Measurements from ENCODE around the gene ZNF497. TPM values are rescaled to one million over a fixed set of nuclear protein-coding genes. Genes with fewer than 3 reads are reported as not detected.
A peak's percentile ranks its signal among the peaks of the same experiment; 100 is the strongest.

Gene ZNF497
- total and polyA plus RNA-seq, 9 of the 15 experiments (the other 6 are each of a cell fraction or from before 2014, with no cell fraction given) = 0.06 to 0.98 (median 0.44) TPM; not detected in 1

DNA sequence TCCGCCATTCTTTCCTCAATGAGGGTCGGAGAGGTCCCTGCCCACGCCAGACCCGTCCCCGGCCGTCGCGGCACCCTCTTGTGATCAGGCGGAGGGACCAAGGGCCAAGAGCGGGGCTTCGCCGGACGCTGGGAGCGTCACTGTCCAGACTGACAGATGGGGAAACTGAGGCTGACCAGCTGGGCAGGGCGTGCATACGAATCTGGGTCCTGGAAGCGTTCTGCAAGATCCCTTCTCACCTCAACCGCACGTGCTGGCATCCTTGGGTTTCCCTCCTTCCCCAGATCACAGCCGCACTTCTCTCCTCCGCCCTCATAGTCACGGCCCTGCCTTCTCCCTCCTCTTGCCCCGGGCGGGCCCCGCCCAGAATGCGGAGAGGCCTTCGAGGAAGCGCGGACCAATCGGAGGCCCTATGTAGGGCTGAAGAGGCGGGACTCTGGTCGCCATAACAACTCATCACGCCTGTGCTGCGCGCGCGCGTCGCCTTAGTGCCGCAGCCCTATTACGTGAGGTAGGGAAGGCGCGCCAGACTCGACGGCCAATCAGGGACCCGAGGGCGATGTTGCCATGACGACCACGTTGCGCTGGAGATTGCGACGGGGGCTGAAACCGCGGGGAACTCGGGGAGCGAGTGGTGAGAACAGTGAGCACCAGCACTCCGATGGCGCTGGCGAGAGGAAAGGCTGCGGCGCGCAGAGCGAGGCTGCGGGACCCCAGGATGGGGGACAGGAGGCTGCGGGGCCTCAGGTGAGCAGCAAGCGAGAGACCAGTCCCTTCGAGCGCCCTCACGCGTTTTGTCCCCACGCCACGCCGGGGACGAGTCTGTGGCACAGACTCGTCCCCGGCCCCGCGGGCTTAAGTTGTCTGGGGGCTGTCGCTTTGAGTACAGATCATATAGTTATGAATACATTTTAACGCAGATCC is 38.6 kb upstream of the ZNF497 start (continued):
- TF ChIP-seq, protein P1, sequence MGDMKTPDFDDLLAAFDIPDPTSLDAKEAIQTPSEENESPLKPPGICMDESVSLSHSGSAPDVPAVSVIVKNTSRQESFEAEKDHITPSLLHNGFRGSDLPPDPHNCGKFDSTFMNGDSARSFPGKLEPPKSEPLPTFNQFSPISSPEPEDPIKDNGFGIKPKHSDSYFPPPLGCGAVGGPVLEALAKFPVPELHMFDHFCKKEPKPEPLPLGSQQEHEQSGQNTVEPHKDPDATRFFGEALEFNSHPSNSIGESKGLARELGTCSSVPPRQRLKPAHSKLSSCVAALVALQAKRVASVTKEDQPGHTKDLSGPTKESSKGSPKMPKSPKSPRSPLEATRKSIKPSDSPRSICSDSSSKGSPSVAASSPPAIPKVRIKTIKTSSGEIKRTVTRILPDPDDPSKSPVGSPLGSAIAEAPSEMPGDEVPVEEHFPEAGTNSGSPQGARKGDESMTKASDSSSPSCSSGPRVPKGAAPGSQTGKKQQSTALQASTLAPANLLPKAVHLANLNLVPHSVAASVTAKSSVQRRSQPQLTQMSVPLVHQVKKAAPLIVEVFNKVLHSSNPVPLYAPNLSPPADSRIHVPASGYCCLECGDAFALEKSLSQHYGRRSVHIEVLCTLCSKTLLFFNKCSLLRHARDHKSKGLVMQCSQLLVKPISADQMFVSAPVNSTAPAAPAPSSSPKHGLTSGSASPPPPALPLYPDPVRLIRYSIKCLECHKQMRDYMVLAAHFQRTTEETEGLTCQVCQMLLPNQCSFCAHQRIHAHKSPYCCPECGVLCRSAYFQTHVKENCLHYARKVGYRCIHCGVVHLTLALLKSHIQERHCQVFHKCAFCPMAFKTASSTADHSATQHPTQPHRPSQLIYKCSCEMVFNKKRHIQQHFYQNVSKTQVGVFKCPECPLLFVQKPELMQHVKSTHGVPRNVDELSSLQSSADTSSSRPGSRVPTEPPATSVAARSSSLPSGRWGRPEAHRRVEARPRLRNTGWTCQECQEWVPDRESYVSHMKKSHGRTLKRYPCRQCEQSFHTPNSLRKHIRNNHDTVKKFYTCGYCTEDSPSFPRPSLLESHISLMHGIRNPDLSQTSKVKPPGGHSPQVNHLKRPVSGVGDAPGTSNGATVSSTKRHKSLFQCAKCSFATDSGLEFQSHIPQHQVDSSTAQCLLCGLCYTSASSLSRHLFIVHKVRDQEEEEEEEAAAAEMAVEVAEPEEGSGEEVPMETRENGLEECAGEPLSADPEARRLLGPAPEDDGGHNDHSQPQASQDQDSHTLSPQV (IDR thresholded peaks at IDR 0.05) = no peak; the same call in 1 of the 2 replicates
- TF ChIP-seq RAD21 (CRISPR knock-in tag; conservative IDR thresholded peaks at IDR 0.05 in 1 of 2, IDR thresholded peaks at IDR 0.05 in 1 of 2) (peak in 1 of 2 experiments; percentile 14; a peak in 2 of 4 replicates), KDM1A (IDR thresholded peaks at IDR 0.05) (no peak), TAF15 (IDR thresholded peaks at IDR 0.05; ENCODE audit: low read depth, low read length) (no peak), MEF2D (tag; conservative IDR thresholded peaks at IDR 0.05; ENCODE audit: low read depth) (no peak), EP400 (IDR thresholded peaks at IDR 0.05) (peak; percentile 71), EGR1 (conservative IDR thresholded peaks at IDR 0.05) (0 out of 2 replicates have a peak, but pooled peaks have one; percentile 18)
- TF ChIP-seq, protein P2, sequence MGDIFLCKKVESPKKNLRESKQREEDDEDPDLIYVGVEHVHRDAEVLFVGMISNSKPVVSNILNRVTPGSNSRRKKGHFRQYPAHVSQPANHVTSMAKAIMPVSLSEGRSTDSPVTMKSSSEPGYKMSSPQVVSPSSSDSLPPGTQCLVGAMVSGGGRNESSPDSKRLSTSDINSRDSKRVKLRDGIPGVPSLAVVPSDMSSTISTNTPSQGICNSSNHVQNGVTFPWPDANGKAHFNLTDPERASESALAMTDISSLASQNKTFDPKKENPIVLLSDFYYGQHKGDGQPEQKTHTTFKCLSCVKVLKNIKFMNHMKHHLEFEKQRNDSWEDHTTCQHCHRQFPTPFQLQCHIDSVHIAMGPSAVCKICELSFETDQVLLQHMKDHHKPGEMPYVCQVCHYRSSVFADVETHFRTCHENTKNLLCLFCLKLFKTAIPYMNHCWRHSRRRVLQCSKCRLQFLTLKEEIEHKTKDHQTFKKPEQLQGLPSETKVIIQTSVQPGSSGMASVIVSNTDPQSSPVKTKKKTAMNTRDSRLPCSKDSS (IDR thresholded peaks at IDR 0.05; ENCODE audit: low read depth, partially characterized antibody) = no peak
- TF ChIP-seq, protein P3, sequence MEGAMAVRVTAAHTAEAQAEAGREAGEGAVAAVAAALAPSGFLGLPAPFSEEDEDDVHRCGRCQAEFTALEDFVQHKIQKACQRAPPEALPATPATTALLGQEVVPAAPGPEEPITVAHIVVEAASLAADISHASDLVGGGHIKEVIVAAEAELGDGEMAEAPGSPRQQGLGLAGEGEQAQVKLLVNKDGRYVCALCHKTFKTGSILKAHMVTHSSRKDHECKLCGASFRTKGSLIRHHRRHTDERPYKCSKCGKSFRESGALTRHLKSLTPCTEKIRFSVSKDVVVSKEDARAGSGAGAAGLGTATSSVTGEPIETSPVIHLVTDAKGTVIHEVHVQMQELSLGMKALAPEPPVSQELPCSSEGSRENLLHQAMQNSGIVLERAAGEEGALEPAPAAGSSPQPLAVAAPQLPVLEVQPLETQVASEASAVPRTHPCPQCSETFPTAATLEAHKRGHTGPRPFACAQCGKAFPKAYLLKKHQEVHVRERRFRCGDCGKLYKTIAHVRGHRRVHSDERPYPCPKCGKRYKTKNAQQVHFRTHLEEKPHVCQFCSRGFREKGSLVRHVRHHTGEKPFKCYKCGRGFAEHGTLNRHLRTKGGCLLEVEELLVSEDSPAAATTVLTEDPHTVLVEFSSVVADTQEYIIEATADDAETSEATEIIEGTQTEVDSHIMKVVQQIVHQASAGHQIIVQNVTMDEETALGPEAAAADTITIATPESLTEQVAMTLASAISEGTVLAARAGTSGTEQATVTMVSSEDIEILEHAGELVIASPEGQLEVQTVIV (CRISPR knock-in tag; IDR thresholded peaks at IDR 0.05; ENCODE audit: borderline replicate concordance) = peak; percentile 78; the same call in 1 of the 2 replicates
- TF ChIP-seq, protein P4, sequence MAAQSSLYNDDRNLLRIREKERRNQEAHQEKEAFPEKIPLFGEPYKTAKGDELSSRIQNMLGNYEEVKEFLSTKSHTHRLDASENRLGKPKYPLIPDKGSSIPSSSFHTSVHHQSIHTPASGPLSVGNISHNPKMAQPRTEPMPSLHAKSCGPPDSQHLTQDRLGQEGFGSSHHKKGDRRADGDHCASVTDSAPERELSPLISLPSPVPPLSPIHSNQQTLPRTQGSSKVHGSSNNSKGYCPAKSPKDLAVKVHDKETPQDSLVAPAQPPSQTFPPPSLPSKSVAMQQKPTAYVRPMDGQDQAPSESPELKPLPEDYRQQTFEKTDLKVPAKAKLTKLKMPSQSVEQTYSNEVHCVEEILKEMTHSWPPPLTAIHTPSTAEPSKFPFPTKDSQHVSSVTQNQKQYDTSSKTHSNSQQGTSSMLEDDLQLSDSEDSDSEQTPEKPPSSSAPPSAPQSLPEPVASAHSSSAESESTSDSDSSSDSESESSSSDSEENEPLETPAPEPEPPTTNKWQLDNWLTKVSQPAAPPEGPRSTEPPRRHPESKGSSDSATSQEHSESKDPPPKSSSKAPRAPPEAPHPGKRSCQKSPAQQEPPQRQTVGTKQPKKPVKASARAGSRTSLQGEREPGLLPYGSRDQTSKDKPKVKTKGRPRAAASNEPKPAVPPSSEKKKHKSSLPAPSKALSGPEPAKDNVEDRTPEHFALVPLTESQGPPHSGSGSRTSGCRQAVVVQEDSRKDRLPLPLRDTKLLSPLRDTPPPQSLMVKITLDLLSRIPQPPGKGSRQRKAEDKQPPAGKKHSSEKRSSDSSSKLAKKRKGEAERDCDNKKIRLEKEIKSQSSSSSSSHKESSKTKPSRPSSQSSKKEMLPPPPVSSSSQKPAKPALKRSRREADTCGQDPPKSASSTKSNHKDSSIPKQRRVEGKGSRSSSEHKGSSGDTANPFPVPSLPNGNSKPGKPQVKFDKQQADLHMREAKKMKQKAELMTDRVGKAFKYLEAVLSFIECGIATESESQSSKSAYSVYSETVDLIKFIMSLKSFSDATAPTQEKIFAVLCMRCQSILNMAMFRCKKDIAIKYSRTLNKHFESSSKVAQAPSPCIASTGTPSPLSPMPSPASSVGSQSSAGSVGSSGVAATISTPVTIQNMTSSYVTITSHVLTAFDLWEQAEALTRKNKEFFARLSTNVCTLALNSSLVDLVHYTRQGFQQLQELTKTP (IDR thresholded peaks at IDR 0.05; ENCODE audit: low read depth in 1 of 2, partially characterized antibody in 2 of 2) = no peak
- TF ChIP-seq, protein P5, sequence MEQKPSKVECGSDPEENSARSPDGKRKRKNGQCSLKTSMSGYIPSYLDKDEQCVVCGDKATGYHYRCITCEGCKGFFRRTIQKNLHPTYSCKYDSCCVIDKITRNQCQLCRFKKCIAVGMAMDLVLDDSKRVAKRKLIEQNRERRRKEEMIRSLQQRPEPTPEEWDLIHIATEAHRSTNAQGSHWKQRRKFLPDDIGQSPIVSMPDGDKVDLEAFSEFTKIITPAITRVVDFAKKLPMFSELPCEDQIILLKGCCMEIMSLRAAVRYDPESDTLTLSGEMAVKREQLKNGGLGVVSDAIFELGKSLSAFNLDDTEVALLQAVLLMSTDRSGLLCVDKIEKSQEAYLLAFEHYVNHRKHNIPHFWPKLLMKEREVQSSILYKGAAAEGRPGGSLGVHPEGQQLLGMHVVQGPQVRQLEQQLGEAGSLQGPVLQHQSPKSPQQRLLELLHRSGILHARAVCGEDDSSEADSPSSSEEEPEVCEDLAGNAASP (IDR thresholded peaks at IDR 0.05) = no peak

All from K562 (cell line).